Measurements from ENCODE around the gene GRB10. TPM values are rescaled to one million over a fixed set of nuclear protein-coding genes. Genes with fewer than 3 reads are reported as not detected.

The GRB10 gene
- total RNA-seq, 1 experiment from 2014 or later, result 38.3 TPM

DNA sequence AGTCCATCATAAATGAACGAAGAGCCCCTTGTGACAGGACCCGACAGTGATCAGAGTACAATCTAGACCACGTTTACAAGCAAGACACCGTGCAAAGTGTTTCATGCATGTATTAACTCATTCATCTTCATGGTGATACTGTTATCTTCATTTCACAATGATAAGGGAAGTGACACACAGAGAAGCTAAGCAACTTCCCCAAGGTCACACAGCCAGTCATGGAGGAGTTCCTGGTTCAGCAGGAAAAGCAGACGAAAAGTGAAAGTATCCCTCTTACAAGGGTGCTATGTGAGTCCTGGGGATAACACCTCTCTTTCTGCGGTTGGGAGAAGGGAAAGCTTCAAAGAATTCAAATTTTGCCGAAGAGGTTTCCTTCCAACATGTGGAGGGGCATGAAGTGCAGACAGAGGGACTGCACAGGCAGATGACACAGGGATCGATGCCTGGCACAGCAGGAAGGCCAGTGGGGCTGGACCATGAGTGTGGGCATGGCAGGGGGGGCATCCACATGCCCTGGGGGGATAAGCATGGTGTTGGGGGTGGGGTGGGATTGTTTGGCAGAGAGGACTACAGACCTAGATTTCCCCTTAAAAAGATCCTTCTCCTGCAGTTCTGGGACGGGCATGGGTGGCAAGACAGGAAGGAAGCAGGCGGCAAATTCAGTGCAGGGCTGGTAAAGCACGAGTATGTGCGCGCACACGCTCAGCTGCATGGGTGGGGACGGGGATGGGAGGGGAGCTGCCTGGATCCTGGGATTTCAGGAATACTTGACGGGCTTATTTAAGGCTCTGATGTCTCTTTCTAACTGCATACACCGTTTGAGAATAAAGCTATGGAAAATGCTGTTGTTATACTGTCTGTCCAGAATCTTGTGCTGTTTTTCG, 184.0 kb downstream of the GRB10 start:
- Histone ChIP-seq H3K27ac (ENCODE audit: low read length) (no peak overlapping the region), H3K9me3 (ENCODE audit: control insufficient read depth, insufficient read depth, low read depth, low read length) (no peaks in the 10 kb centered on the region), H3K36me3 (ENCODE audit: control insufficient read depth, insufficient read depth, low read length) (no peaks in the 10 kb centered on the region), H3K27me3 (ENCODE audit: control insufficient read depth, insufficient read depth, low read length) (no peaks in the 10 kb centered on the region), H3K4me1 (ENCODE audit: control insufficient read depth, insufficient read depth, low read length) (no peaks in the 10 kb centered on the region; the same call in 1 of the 2 replicates), H3K4me3 (ENCODE audit: low read depth in 2 of 2, low read length in 2 of 2) (no peak overlapping the region)
- TF ChIP-seq TCF7L2 (IDR thresholded peaks at IDR 0.05; ENCODE audit: low read depth, low read length), result no peak
- in situ Hi-C loops (cut with HindIII; ENCODE audit: low pct_unique_long_range_greater_than_20kb, low sequenced_read_pairs), result no loop called here
- ChIA-PET CTCF (interaction anchor here (1.1 kb wide), 1 partner anchor 131 kb away, joined by 3 read pairs; no protein-coding TSS in a partner anchor), POLR2A (no interaction called here)
- intact Hi-C loops (cut with micrococcal nuclease; ENCODE audit: unreplicated experiment), result no loop called here
- no TSS peak for BruUV-seq (replicated peaks)
- DNase-seq (ENCODE audit: low read depth, low spot score), result no peak
- no peak for ATAC-seq

DNA sequence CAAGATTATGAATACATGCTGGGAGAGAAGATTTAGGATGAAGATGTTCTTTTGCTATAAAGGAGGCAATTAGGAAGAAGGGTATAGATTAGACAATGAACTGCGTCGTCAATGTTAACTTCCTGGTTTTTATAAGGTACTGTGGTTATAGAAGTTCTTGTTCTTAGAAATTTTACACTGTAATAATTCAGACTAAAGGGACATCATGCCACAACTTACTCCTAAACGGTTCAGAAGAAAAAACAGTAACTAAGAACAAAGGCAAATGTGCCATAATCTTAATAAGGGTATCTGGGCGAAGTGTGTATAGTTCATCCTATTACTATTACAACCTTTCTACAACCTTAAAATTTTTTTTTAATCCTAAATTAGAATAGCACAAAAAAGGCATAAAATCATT, 186.2 kb downstream of the GRB10 start:
- in situ Hi-C loops (cut with HindIII; ENCODE audit: low pct_unique_long_range_greater_than_20kb, low sequenced_read_pairs) (no loop called here), intact Hi-C loops (cut with micrococcal nuclease; ENCODE audit: unreplicated experiment) (no loop called here)
- no peaks in the 10 kb centered on the region for H3K27me3 ChIP-seq (ENCODE audit: control insufficient read depth, insufficient read depth, low read length)
- H3K4me3 ChIP-seq (ENCODE audit: low read depth in 2 of 2, low read length in 2 of 2), result no peak overlapping the region
- CTCF ChIA-PET, result no interaction called here
- no peaks in the 10 kb centered on the region for H3K9me3 ChIP-seq (ENCODE audit: control insufficient read depth, insufficient read depth, low read depth, low read length)
- DNase-seq (ENCODE audit: low read depth, low spot score) (no peak), ATAC-seq (no peak)
- BruUV-seq (replicated peaks), result no TSS peak
- H3K27ac ChIP-seq (ENCODE audit: low read length), result no peak overlapping the region
- POLR2A ChIA-PET, result no interaction called here
- H3K36me3 ChIP-seq (ENCODE audit: control insufficient read depth, insufficient read depth, low read length), result no peaks in the 10 kb centered on the region
- TF ChIP-seq, protein P1, sequence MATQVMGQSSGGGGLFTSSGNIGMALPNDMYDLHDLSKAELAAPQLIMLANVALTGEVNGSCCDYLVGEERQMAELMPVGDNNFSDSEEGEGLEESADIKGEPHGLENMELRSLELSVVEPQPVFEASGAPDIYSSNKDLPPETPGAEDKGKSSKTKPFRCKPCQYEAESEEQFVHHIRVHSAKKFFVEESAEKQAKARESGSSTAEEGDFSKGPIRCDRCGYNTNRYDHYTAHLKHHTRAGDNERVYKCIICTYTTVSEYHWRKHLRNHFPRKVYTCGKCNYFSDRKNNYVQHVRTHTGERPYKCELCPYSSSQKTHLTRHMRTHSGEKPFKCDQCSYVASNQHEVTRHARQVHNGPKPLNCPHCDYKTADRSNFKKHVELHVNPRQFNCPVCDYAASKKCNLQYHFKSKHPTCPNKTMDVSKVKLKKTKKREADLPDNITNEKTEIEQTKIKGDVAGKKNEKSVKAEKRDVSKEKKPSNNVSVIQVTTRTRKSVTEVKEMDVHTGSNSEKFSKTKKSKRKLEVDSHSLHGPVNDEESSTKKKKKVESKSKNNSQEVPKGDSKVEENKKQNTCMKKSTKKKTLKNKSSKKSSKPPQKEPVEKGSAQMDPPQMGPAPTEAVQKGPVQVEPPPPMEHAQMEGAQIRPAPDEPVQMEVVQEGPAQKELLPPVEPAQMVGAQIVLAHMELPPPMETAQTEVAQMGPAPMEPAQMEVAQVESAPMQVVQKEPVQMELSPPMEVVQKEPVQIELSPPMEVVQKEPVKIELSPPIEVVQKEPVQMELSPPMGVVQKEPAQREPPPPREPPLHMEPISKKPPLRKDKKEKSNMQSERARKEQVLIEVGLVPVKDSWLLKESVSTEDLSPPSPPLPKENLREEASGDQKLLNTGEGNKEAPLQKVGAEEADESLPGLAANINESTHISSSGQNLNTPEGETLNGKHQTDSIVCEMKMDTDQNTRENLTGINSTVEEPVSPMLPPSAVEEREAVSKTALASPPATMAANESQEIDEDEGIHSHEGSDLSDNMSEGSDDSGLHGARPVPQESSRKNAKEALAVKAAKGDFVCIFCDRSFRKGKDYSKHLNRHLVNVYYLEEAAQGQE (IDR thresholded peaks at IDR 0.05; ENCODE audit: insufficient read depth in 1 of 2, low read depth in 2 of 2, low read length in 1 of 2), result no peak
- TF ChIP-seq TCF7L2 (IDR thresholded peaks at IDR 0.05; ENCODE audit: low read depth, low read length), result no peak
- TF ChIP-seq SIN3A (IDR thresholded peaks at IDR 0.05; ENCODE audit: borderline replicate concordance, insufficient read depth, low read depth, low read length), result no peak
- TF ChIP-seq POLR2AphosphoS5 (IDR thresholded peaks at IDR 0.05; ENCODE audit: low read depth, low read length), result no peak
- no peak for TF ChIP-seq CTCF (IDR thresholded peaks at IDR 0.05)
- H3K4me1 ChIP-seq (ENCODE audit: control insufficient read depth, insufficient read depth, low read length), result no peaks in the 10 kb centered on the region; the same call in 1 of the 2 replicates
